Fibroblast of skin of right biceps (primary cell): Measurements from ENCODE around the gene SCFD2.

ENCODE experiments used
- DNase-seq: peaks from one replicate; pipeline ENCODE4 v3.0.0-alpha.2; 2013

Gene SCFD2

DNA sequence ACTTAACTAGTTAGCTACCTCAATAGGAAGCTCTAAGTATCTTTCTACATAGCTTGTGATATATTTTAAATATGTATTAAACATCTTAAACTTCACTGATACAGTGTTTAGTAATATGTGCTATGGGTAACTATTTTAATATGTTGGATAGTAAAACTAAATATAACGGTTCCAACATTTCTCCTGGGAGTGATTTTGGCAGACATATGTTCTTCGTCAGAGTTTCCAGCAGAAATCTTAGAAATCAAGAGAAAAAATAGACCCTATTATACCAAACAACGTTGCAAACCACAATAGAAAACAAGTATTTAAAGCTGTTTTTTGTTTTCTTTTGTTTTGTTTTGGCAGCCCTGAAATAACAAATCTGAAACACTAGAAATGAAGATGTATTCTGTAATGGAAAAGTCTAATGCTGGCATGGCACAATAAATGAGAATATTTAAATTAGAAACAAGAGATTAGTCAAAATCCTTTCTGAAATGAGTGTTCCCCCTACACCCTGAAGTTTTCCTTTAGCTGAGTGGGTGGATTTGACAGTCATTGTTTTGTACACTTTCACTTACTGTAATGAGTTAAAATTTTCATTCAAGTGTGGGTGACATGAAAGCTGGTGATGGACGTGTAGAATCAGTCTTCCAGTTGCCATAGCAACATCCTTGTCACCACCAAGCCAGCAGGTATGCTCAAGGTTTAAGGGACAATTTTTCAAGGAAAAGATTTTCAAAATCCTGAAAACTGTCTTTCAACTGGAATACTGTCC, 233.5 kb downstream of the SCFD2 start:
- DNase-seq: no peak

DNA sequence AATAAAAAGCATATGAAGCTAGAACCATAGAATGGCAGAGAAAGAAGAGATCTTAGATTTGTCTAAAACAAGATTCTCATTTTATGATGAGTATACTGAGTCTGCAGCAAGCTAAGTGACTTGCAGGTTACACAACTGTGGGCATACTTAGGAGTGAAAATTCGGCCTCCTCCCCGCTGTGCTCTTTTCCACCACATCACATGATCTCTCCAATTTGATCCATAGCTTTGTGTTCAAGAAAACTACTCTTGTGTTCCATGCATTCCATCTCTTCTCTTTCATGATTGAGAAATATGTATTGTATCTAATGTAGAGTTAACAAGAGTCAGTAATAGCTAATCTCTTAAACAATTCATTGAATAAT, 234.3 kb downstream of the SCFD2 start:
- DNase-seq: no peak

DNA sequence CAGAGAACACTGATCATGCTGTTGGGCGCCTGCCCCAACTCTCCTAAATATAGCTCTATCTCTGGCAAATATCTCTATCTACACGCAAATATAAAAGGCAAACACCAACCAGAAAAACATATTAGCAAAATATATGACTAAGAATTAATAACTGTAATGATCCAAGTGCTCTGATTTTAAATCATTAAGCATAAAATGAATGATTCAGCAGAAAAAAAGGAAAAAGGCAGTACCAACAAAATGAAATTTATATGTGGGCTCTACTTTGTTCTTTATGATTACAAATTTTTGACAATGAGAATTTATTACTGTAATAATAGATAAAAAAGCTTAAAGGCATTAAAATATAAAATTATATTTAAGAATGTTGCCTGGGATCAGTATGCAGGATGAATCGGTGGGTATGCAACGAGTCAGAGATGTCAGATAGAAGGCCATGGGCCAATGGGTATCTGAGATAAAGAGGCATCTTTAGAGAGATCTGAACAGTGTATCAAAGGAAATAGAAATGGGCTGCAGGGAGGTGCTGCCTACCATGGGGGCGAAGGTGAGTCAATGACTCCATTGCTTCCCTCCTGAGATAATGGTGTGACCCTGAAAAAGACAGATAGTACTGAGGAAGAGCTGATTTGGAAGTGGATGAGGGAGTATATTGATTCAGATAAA, 234.8 kb downstream of the SCFD2 start:
- no peak for DNase-seq

DNA sequence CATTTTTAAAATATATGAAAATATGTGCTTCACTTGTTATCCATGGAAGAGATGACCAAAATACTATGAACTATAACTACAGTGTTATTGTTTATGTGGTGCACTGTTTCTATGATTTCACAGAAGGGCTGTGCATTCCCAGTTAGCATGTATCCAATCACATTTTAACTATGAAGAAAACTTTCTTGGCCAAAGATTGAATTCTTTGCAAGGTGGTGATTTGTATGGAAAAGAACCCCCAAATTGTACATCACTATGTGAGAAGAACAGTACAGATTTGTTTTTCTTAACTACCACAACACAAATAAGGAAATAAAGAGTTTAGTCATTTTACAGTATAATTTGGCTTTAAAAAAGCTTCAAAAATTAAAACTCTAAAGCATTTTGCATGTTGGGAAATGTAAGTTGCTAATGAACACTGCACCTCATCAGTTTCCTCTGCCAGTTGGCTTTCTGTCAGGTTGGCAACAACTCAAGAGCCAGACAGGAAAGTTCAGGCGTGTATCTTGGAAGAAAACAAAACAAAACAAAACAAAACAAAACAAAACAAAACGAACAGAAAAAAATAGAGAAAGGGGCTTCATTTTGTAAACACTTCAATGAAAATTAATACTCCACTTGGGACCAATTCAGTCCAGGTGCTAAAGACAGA, 237.0 kb downstream of the SCFD2 start:
- no peak for DNase-seq

DNA sequence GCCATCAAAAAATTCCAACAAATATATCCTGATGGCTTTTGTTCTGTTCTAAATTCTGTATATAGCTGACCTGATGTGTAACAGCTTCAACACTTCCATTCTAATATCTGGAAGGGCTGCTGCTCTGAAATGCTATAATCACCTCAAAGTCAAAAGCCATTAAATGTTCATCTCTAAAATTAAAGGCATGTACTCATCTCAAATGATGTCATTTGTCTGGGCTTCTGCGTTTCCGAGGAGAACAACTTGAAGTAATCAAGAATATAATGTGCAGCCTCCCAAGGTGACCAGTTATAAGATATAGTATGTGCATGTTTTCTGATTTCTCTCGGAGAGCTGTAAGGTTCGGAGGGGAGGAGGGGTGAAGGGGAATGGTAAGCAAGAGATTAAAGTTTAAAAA, 237.6 kb downstream of the SCFD2 start:
- DNase-seq: no peak

DNA sequence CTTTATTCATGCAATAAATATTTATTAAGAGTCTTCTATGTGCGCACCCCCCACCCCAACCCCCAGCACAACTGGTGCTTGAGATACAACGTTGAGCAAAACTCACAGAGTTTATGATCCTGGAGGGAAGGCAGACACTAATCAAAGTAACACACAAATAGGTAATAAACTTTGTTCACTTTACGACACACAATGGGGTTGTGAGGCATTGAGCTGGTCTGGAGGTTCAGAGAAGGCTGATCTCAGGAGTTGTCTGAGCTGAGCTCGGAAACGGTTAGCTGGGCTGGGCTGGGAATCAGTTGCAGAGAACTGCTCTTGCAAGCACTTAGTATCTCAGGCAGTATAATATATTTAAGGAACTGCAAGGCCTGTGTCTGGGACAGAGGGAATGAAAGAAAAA, 238.5 kb downstream of the SCFD2 start:
- no peak for DNase-seq

DNA sequence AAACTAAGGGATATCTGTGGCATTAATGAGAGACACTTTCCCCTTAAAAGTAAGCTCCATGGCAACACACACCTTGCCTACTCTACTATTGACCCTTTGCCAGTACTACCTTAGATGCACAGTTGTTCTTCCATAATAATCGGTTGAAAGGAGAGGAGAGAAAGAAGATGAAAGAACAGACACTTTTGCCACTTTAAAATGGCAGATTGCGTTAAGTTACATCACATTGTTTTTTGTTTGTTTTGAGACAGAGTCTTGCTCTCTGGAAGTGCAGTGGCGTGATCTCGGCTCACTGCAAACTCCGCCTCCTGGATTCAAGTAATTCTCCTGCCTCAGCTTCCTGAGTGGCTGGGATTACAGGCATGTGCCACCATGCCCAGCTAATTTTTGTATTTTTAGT, 239.8 kb downstream of the SCFD2 start:
- DNase-seq: no peak

DNA sequence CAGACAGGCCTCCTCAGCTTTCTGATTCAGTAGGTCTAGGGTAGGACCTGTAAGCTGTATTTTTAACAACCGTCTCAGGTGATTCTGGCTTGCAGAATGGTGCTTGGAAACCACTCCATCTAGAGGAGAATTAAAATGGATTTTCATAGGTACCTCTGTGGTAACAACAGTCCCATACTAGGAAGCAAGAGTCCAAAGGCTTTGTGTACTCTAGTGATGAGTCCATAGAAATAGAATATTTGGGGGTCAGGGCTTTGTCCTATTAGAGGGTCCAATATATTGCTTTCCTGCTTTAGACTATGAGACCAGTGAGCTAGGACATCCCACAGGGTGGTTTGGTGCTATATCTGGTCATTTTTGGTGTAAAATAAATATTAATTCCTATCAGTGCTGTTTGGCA, 242.0 kb downstream of the SCFD2 start:
- no peak for DNase-seq

DNA sequence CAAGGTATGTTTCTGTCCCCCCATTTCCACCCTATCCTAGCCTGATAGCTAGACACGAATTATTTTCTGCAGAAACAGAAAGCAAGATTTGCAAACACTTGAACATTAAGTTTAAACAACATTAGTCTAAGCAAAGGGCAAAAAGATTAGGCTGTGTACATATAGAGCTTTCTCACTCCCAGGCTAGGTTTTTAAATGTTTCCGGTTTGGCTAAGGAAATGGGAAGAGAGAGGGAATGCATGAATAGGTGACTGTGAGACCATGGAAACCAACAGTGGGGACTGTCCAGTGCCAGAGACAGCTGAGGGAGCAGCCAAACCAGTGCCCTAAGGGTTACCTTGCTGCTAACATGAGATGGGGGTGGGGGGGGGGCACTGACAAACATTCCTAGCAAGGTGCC, 242.7 kb downstream of the SCFD2 start:
- DNase-seq: no peak

DNA sequence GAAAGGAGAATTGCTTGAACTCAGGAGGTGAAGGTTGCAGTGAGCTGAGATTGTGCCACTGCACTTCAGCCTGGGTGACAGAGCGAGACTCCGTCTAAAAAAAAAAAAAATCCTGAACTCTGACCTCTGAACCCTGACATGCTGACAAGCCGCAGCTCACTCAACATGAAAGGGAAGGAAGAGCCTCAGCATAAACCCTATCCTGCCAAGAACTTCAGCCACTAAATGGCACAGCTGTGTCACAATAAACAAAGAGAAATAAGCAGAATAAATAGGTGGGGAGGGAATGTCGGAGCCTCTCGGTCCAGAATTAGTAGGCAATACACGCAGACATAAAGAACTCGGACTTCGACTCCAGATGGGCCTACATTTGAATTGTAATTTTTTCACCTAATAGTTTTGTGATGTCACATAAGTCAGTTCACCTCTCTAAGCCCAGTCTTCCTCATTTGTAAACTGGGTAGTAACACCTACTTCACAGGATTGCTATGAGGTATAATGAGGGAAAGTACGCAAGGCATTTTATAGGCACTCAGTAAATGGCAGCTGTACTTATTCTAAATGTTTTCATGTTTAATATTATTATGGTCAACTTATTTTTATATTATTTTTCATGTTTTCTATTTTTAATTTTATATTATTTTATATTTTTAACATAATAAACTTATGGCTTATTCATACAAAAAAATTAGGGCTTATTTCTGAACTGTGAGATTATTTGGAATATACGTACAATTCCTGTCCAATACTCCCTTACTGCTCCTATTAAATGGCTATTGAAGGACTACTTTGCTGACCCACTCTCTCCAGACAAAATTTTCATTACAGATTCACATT, 243.4 kb downstream of the SCFD2 start:
- no peak for DNase-seq

DNA sequence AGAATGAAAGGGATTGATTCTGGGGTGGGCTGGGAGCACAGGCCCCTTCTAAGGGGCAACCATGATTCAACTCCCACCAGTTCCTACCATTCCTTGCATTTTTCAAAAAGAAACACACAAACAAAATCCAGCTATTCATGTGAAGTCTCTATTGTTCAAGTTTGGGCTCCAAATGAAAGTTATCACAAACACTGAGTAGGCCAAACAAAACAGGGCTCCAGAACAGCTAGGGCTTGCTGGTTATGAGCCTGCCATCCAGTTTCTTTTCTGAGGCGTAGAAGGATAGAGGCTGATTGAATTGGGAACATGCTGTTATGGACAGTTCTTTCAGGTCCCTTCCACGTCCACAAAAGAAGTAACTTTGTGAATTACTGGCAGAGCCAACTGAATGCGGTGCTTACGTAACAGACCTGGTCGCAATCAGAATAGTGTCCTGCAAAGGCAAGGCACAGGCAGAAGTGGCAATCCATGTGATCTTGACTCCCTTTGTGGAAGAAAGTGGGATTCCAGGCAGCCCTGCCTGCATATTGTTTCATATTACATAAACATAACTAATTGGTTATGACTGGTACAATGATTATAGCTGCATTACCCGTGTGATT, 244.5 kb downstream of the SCFD2 start:
- DNase-seq: no peak

DNA sequence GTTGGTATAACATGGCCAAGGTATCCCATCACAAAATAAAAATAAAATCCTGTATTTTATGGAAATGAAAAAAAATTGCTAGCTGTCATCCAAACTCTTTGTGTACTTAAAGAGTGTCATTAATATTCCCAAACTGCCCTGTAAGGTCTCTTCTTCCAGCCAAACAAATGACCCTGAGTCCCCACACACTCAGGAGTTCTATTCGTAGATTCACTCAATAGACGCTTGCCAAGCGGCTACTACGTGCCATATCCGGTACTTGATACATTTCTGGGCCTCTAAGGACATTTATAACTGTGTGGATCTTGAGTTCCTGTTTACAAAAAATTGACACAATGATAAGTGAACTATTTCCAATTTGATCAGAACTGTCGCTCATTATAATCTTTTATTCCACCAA, 245.1 kb downstream of the SCFD2 start:
- no peak for DNase-seq

DNA sequence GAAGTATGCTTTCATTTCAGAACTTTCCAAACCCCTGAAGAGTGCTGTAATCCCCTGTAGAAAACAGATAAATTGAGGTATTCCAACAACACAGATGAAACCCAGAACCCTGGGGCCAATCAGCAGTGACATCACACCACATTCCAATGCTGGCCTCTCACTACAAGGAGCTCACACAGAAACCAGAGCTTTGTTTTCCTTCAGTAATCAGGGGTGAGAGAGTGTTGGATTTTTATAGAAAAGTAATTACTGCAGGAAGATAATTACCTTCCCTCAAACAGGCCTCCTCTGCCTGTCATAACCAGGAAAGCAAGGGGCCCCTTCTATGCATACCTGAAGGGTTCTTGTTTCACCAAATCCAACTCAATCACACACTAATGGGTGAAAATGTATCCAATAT, 246.2 kb downstream of the SCFD2 start:
- DNase-seq: peak; percentile 85

DNA sequence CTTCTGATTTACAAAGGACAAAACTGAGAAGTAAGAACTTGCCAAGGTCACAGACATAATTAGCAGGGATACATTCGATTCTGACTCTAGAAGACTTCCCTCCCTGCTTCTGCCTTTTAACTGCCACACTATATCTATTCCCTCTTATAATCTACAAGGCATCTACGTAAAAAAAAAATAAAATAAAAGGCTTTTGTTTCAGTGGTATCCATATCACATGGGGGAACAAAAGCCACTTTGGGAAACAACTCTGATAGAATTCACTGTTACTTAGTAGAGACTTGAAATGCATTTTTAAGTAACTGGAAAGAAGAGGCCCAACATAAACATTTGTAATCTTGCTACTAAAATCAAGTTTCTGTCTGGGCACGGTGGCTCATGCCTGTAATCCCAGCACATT, 247.2 kb downstream of the SCFD2 start:
- DNase-seq: no peak

DNA sequence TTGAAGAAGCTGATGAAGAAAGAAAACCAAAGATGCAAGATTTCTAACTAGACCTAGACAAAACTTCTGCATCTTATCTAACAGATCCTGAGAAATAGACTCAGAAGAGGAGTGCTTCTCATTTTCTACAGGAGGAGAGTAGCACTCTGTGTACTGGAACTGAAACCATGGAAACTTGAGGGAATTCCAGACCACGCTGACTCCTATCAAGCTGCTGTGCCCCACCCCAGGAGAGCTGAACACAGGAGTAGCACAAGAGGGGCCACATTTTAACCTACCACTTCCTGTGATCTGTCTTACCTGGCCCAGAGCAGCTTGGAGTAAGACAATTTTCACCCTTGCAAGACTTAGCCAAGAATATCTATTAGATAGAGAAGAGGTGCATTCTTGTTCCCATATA, 248.9 kb downstream of the SCFD2 start:
- peak; percentile 48 for DNase-seq

DNA sequence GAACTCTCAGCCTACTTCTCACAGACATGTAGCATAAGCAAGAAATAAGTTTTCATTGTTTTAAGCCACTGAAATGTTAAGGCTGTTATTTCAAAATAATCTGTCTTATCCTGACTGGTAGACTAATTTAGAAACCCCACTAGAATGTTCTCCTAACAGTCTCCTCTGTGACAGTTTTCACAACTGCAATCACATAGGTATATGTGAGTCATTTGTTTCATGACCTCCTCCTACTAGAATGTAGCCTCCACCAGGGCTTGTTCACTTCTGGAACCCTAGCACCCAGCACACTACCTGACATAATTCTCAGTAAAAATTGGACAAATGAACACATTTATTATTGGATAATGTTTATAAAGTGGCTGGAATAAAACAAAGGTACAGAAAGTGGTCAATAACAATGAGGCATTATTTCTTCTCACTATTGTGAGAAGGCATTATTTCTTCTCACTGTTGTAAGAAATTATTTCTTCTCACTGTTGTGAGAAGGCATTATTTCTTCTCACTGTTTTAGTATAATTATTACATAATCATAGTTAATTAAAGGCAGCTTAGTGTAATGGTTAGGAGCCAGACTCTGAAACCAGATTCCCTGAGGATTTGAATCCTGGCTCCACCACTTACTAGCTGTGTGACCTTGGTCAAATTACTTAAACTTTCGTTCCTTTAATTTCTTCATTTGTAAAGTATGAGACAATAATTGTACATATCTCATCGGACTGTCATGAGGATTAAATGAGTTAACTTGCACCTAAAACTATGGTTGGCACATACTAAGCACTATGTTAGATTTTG, 252.2 kb downstream of the SCFD2 start:
- peak; percentile 39 for DNase-seq

DNA sequence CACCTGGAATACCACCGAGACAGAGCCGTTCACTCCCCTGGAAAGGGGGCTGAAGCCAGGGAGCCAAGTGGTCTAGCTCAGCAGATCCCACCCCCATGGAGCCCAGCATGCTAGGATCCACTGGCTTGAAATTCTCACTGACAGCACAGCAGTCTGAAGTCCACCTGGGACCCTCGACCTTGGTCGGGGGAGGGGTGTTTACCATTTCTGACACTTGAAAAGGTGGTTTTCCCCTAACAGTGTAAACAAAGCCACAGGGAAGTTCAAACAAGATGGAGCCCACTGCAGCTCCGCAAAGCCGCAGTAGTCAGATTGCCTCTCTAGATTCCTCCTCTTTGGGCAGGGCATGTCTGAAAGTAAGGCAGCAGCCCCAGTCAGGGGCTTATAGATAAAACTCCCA, 260.5 kb downstream of the SCFD2 start:
- DNase-seq: no peak

DNA sequence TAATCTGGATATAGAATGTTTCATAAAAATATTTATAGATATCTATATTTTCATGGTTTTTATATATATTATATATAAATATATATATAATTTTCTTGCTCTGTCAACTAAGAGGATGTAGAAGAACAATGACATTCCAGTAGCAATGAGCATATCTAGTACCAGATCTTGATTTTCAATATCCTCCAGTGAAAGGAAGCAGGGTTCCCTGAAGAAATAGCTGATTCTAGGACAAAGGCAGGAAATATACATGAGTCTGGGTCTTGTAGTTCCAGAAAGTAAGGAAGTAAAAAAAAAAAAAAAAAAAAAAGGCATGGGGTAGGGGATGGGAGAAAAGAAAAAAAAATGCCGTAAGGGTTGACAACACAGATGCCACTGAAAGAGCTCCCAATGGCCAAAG, 262.4 kb downstream of the SCFD2 start:
- no peak for DNase-seq

DNA sequence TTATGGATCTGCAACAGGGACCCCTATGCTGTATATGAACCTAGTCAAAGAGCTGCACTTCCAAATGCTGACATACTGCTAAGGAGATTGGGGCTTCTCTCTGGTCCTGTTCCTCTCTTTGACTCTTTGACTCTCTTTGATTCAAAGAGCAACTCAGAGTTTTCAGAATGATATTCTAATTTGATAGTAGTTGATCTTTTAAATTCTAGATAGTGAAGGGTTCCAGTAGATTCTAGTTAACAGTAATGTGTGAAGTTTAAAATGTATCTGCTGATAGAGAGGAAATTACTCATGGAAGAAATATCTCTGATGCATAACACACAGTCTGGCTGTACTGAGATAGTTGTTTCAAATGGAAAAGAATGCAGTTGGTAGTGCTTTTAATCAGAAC, 264.7 kb downstream of the SCFD2 start:
- peak; percentile 88 for DNase-seq

DNA sequence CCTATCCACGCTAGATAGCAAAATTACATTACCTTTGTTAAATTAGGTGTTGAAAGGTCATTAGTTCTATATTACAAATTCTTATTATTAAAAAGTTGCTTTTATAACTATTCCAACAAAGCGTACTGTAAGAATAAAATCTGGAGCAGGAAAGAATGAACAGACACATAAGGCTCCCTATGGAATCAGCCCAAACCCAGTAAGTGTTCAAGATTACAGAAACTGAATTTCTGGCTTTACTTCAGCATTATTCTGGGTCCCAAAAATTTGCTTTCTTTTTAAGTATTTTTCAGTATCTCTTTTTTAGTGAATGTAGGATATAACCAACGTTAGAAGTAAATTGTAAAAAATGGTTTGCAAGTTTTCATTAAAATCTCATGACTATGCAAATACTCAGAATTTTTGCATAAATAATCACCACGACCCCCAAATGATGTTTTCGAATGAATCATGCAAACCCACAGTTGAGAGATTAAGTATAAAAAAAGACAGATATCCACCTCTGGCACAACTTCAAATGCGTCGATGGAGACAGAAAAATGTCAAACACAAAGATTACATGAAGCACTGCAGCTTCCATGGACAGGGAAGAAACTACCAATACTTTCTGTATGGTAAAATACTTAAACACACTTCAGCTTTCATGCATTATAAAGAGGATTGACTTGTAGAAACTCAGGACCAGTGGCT, 265.2 kb downstream of the SCFD2 start:
- peak; percentile 95 for DNase-seq

DNA sequence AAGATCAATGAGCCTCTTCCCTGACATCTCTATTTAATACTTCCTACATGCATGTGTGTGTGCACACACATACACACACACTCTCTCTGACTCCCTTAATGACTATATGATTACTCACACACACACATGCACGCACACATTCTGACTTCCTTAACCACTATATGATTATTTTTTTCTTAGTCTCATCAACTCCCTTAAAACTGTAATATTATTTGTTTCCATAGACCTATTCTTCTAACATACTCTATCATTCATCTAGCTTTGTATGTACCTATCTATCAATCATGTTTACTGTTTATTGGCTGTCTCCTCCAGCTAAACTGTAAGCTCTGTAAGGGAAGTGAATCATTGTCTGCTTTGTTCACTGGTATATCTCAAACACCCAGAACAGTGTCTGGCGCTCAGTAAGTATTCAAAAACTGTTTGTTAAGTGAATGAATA, 267.2 kb downstream of the SCFD2 start:
- DNase-seq: peak; percentile 89

DNA sequence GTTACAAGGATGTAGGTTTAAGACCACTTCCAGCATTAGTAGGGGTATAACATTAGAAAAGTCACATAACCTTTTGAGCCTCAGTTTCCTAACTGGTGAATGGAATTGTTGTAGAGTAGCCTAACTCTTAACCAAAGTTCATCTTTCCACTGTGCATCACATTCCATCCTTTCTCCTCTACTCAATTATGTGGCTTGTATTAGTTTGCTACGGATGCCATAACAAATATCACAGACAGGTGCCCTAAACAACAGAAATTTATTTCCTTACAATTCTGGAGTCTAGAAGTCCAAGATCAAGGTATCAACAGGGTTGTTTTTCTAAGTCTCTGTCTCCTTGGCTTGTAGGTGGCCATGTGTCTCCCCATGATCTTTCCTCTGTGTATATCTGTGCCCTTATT, 271.8 kb downstream of the SCFD2 start:
- DNase-seq: no peak
